Liver (tissue), 9 donors: Measurements from ENCODE around the gene HYAL3. TPM values are rescaled to one million over a fixed set of nuclear protein-coding genes. Genes with fewer than 3 reads are reported as not detected.
"Not testable (repeated sequence)": the region's sequence is repeated elsewhere in the genome, so short reads cannot be mapped to it uniquely, and the experiment has no call there.

Experiments
- DNase-seq: peaks from one replicate; pipeline ENCODE4 v3.0.0-alpha.2; 2017; ENCODE audit warnings: low spot score
- H3K27ac ChIP-seq, 2 donors: one replicate each; pipeline ENCODE4 v1.7.0; 2013; ENCODE audit warnings: inconsistent platforms in 2 of 2, low read length in 2 of 2, control low read depth in 1 of 2, low read depth in 1 of 2, mild to moderate bottlenecking in 1 of 2
- H3K27me3 ChIP-seq, 4 donors: one replicate each; pipeline versions ENCODE4 v1.6.1 to v1.7.0; 2013; ENCODE audit warnings: low read length in 3 of 4, inconsistent platforms in 1 of 4, mild to moderate bottlenecking in 1 of 4, moderate library complexity in 1 of 4; ENCODE audit not compliant: control insufficient read depth in 4 of 4, insufficient read depth in 4 of 4
- H3K36me3 ChIP-seq, 4 donors: one replicate each; pipeline versions ENCODE4 v1.6.1 to v1.7.0; 2013; ENCODE audit warnings: low read length in 3 of 4, mild to moderate bottlenecking in 3 of 4, low read depth in 1 of 4, moderate library complexity in 1 of 4; ENCODE audit not compliant: control insufficient read depth in 4 of 4, insufficient read depth in 3 of 4
- H3K4me1 ChIP-seq, 4 donors: one replicate each; pipeline versions ENCODE4 v1.6.1 to v1.7.0; 2013; ENCODE audit warnings: low read length in 3 of 4, mild to moderate bottlenecking in 3 of 4, moderate library complexity in 1 of 4; ENCODE audit not compliant: control insufficient read depth in 4 of 4, insufficient read depth in 4 of 4
- H3K4me3 ChIP-seq, 3 donors: one replicate each; pipeline versions ENCODE4 v1.6.1 to v1.7.0; 2013; ENCODE audit warnings: low read length in 3 of 3, control low read depth in 1 of 3, low read depth in 1 of 3, mild to moderate bottlenecking in 1 of 3
- H3K9ac ChIP-seq, 2 donors: one replicate each; pipeline ENCODE4 v1.7.0; 2013; ENCODE audit warnings: low read length in 2 of 2, mild to moderate bottlenecking in 2 of 2, moderate library complexity in 2 of 2, control low read depth in 1 of 2, low read depth in 1 of 2
- H3K9me3 ChIP-seq, 4 donors: one replicate each; pipeline versions ENCODE4 v1.6.1 to v1.7.0; 2013; ENCODE audit warnings: low read length in 3 of 4; ENCODE audit not compliant: control insufficient read depth in 4 of 4
- EGR1 ChIP-seq, 2 donors: IDR thresholded peaks; 2 replicates each; pipeline ENCODE4 v1.6.1; 2016 to 2018; ENCODE audit warnings: antibody characterized with exemption in 2 of 2, low read depth in 2 of 2
- FOXA1 ChIP-seq: IDR thresholded peaks from 2 replicates; pipeline ENCODE4 v1.6.1; 2016; ENCODE audit warnings: antibody characterized with exemption
- FOXA2 ChIP-seq: IDR thresholded peaks from 2 replicates; pipeline ENCODE4 v1.6.1; 2016; ENCODE audit warnings: antibody characterized with exemption
- GABPA ChIP-seq, 2 donors: IDR thresholded peaks in 1 of 2; conservative IDR thresholded peaks in 1 of 2; 2 replicates each; pipeline ENCODE4 v1.6.1; 2016; ENCODE audit warnings: antibody characterized with exemption in 2 of 2, mild to moderate bottlenecking in 1 of 2, moderate library complexity in 1 of 2
- HNF4A ChIP-seq, 2 donors: conservative IDR thresholded peaks; 2 replicates each; pipeline ENCODE4 v1.6.1; 2016; ENCODE audit warnings: antibody characterized with exemption in 2 of 2, mild to moderate bottlenecking in 2 of 2
- HNF4G ChIP-seq: IDR thresholded peaks from 2 replicates; pipeline ENCODE4 v1.6.1; 2016; ENCODE audit warnings: antibody characterized with exemption
- JUND ChIP-seq, 2 donors: IDR thresholded peaks; 2 replicates each; pipeline ENCODE4 v1.6.1; 2016; ENCODE audit warnings: antibody characterized with exemption in 2 of 2
- NR2F2 ChIP-seq: IDR thresholded peaks from 2 replicates; pipeline ENCODE4 v1.6.1; 2016; ENCODE audit warnings: antibody characterized with exemption
- RAD21 ChIP-seq, 2 donors: IDR thresholded peaks; 2 replicates each; pipeline ENCODE4 v1.6.1; 2016; ENCODE audit warnings: antibody characterized with exemption in 2 of 2, mild to moderate bottlenecking in 2 of 2
- RXRA ChIP-seq, 2 donors: IDR thresholded peaks; 2 replicates each; pipeline ENCODE4 v1.6.1; 2017 to 2018; ENCODE audit warnings: antibody characterized with exemption in 2 of 2, mild to moderate bottlenecking in 1 of 2
- SP1 ChIP-seq: IDR thresholded peaks from 2 replicates; pipeline ENCODE4 v1.6.1; 2018; ENCODE audit warnings: antibody characterized with exemption, mild to moderate bottlenecking
- TAF1 ChIP-seq: conservative IDR thresholded peaks from 2 replicates; pipeline ENCODE4 v1.6.1; 2016; ENCODE audit warnings: antibody characterized with exemption, mild to moderate bottlenecking
- YY1 ChIP-seq: IDR thresholded peaks from 2 replicates; pipeline ENCODE4 v1.6.1; 2016; ENCODE audit warnings: antibody characterized with exemption, mild to moderate bottlenecking
- WGBS: extraction: QIAGEN DNeasy Blood & Tissue Kit; methylation state at CpG from one replicate; pipeline ENCODE4 v1.1.7; 2013; 5-methylcytosine and 5-hydroxymethylcytosine counted together
- polyA plus RNA-seq, 2 donors: library from polyadenylated mRNA; stranded (reverse) in 1 of 2; unstranded in 1 of 2; fragments of 200-250 nt in 1 of 2; fragments of >200 nt in 1 of 2; fragmentation: Nextera tagmentation in 1 of 2; extraction: Ambion mirVana in 1 of 2; gene quantifications; one replicate each; pipeline versions ENCODE4 v1.2.1 to v1.2.3, GENCODE V29; 2013 to 2015
- total RNA-seq, 2 donors: library from RNA; depleted of rRNA; stranded (reverse); fragments of >200 nt; gene quantifications; one replicate each; pipeline ENCODE4 v1.2.3, GENCODE V29; 2014
- TF ChIP-seq, protein P1 (sequence below): IDR thresholded peaks from 2 replicates; pipeline ENCODE4 v1.6.1; 2016; ENCODE audit warnings: antibody characterized with exemption
- TF ChIP-seq, protein P2 (sequence below): IDR thresholded peaks from 2 replicates; pipeline ENCODE4 v1.6.1; 2016; ENCODE audit warnings: antibody characterized with exemption
- TF ChIP-seq, protein P3 (sequence below): fragments of 150-350 bp; IDR thresholded peaks from 2 replicates; pipeline ENCODE4 v1.5.1; 2017; ENCODE audit warnings: improper control_type of control experiment, low read depth, low read length; ENCODE audit not compliant: missing input control
- TF ChIP-seq, protein P4 (sequence below): IDR thresholded peaks from 2 replicates; pipeline ENCODE4 v1.6.1; 2016; ENCODE audit warnings: antibody characterized with exemption, mild to moderate bottlenecking
- donor health status: healthy.
- donor health status: healthy.
- donor health status: healthy.
- donor health status: healthy.
- donor health status: healthy.

Gene HYAL3
- total and polyA plus RNA-seq, 4 donors: 1.8 to 6.6 (median 2.0) TPM

DNA sequence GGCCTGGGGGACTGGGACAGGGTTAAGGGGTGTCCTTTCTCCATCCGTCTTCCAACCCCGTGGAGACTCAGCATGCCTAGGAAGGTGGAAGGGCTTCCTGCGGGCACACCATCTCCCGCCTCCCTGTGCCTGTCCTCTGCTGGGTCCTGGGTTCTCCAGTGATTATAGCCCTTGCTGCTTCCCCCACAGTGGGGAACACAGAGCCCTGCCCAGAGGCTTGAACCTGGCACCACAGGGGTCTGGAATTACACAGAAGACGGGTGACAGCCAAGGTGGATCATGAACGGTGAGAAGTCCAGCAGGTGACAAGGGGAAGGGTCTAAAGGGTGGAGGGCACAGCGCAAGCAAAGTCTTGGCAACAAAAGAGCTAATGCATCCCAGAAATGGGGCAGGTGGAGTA lies 36.4 kb downstream of the HYAL3 start (continued):
- TF ChIP-seq GABPA (IDR thresholded peaks at IDR 0.05 in 1 of 2, conservative IDR thresholded peaks at IDR 0.05 in 1 of 2) (no peak), FOXA2 (no peak), HNF4G (no peak), TAF1 (no peak)
- TF ChIP-seq, protein P1, sequence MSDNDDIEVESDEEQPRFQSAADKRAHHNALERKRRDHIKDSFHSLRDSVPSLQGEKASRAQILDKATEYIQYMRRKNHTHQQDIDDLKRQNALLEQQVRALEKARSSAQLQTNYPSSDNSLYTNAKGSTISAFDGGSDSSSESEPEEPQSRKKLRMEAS: no peak

DNA sequence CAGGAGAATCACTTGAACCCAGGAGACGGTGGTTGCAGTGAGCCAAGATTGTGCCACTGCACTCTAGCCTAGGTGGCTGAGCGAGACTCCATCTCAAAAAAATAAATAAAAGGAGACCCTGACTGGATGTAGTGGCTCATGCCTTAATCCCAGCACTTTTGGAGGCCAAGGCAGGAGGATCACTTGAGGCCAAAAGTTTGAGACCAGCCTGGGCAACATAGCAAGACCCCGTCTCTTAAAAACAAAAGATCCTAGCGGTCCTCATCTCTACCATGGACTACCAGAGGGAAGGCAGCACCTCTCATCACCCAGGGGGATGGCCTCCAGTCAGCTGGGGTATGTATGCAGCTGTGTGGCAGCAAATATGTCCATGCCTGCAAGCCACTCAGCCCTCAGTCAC lies 37.0 kb downstream of the HYAL3 start:
- H3K4me1 ChIP-seq: peaks cover 5 to 31% (median 11%) of the 10 kb centered on the region in 4 donors
- H3K36me3 ChIP-seq, H3K27ac ChIP-seq, H3K27me3 ChIP-seq, H3K9ac ChIP-seq, DNase-seq, H3K4me3 ChIP-seq, H3K9me3 ChIP-seq: not testable (repeated sequence)
- WGBS: 97% methylated on average over 4 of the region's 4 CpGs

DNA sequence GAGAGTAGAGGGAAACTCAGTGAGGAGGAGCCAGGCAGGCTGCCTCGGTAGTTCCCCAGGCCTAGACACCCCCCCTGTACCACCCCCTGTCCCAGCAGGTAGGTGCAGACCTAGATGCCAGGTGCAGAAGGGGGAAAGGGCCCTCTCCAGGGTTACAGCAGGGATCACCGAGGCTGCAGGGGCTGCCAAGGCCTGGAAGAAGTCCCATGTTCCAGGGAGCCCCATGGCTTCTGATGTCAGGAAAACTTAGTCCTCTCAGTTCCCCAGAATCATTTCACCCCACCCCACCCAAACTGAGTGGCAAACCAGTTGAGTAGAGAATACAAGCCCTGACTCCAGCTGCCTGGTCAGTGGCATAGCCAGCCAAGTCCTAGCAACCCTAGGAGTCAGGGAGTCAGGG lies 37.7 kb downstream of the HYAL3 start:
- Histone ChIP-seq H3K27ac (no peak overlapping the region), H3K36me3 (peaks cover 8 to 15% (median 11%) of the 10 kb centered on the region in 4 donors), H3K9ac (no peak overlapping the region), H3K4me3 (no peak overlapping the region), H3K9me3 (no peaks in the 10 kb centered on the region), H3K4me1 (peaks cover 5 to 26% (median 9%) of the 10 kb centered on the region in 4 donors), H3K27me3 (no peaks in the 10 kb centered on the region)
- no peak for DNase-seq
- TF ChIP-seq, protein P2, sequence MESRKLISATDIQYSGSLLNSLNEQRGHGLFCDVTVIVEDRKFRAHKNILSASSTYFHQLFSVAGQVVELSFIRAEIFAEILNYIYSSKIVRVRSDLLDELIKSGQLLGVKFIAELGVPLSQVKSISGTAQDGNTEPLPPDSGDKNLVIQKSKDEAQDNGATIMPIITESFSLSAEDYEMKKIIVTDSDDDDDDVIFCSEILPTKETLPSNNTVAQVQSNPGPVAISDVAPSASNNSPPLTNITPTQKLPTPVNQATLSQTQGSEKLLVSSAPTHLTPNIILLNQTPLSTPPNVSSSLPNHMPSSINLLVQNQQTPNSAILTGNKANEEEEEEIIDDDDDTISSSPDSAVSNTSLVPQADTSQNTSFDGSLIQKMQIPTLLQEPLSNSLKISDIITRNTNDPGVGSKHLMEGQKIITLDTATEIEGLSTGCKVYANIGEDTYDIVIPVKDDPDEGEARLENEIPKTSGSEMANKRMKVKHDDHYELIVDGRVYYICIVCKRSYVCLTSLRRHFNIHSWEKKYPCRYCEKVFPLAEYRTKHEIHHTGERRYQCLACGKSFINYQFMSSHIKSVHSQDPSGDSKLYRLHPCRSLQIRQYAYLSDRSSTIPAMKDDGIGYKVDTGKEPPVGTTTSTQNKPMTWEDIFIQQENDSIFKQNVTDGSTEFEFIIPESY: no peak
- TF ChIP-seq YY1: no peak
- TF ChIP-seq JUND (IDR thresholded peaks at IDR 0.05): no peak
- no peak for TF ChIP-seq RAD21 (IDR thresholded peaks at IDR 0.05)
- no peak for TF ChIP-seq RXRA (IDR thresholded peaks at IDR 0.05)
- no peak for TF ChIP-seq HNF4A (conservative IDR thresholded peaks at IDR 0.05)
- TF ChIP-seq, protein P3, sequence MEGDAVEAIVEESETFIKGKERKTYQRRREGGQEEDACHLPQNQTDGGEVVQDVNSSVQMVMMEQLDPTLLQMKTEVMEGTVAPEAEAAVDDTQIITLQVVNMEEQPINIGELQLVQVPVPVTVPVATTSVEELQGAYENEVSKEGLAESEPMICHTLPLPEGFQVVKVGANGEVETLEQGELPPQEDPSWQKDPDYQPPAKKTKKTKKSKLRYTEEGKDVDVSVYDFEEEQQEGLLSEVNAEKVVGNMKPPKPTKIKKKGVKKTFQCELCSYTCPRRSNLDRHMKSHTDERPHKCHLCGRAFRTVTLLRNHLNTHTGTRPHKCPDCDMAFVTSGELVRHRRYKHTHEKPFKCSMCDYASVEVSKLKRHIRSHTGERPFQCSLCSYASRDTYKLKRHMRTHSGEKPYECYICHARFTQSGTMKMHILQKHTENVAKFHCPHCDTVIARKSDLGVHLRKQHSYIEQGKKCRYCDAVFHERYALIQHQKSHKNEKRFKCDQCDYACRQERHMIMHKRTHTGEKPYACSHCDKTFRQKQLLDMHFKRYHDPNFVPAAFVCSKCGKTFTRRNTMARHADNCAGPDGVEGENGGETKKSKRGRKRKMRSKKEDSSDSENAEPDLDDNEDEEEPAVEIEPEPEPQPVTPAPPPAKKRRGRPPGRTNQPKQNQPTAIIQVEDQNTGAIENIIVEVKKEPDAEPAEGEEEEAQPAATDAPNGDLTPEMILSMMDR: no peak
- no peak for TF ChIP-seq FOXA1
- TF ChIP-seq EGR1 (IDR thresholded peaks at IDR 0.05; ENCODE audit: low read depth in 2 of 2): no peak
- TF ChIP-seq TAF1: no peak
- TF ChIP-seq, protein P4, sequence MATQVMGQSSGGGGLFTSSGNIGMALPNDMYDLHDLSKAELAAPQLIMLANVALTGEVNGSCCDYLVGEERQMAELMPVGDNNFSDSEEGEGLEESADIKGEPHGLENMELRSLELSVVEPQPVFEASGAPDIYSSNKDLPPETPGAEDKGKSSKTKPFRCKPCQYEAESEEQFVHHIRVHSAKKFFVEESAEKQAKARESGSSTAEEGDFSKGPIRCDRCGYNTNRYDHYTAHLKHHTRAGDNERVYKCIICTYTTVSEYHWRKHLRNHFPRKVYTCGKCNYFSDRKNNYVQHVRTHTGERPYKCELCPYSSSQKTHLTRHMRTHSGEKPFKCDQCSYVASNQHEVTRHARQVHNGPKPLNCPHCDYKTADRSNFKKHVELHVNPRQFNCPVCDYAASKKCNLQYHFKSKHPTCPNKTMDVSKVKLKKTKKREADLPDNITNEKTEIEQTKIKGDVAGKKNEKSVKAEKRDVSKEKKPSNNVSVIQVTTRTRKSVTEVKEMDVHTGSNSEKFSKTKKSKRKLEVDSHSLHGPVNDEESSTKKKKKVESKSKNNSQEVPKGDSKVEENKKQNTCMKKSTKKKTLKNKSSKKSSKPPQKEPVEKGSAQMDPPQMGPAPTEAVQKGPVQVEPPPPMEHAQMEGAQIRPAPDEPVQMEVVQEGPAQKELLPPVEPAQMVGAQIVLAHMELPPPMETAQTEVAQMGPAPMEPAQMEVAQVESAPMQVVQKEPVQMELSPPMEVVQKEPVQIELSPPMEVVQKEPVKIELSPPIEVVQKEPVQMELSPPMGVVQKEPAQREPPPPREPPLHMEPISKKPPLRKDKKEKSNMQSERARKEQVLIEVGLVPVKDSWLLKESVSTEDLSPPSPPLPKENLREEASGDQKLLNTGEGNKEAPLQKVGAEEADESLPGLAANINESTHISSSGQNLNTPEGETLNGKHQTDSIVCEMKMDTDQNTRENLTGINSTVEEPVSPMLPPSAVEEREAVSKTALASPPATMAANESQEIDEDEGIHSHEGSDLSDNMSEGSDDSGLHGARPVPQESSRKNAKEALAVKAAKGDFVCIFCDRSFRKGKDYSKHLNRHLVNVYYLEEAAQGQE: no peak
- TF ChIP-seq HNF4G: no peak
- TF ChIP-seq SP1: no peak
- no peak for TF ChIP-seq NR2F2
- 86% methylated on average over 2 of the region's 2 CpGs for WGBS
